Activated naive CD4-positive, alpha-beta T cell treated with anti-CD3 and anti-CD28 coated beads for 36 hours (primary cell): ENCODE data around the gene LAMTOR4. TPM values are rescaled to one million over a fixed set of nuclear protein-coding genes. Genes with fewer than 3 reads are reported as not detected.

ENCODE experiments used
- CTCF ChIA-PET: fragments of 350-600 bp; sonication (Branson Sonifier 250); formaldehyde crosslinking; loops from one replicate; lab custom pipeline; 2021; ENCODE audit warnings: antibody characterized with exemption; lab: Charles Lee
- DNase-seq: peaks from one replicate; pipeline ENCODE4 v3.0.0-alpha.2; 2020
- H3K27ac Mint-ChIP-seq: one replicate; pipeline ENCODE4 v1.8.0; 2021; ENCODE audit warnings: mild to moderate bottlenecking, mixed read lengths
- H3K27me3 Mint-ChIP-seq: one replicate; pipeline ENCODE4 v1.8.0; 2021; ENCODE audit warnings: low read depth, mixed read lengths
- H3K36me3 Mint-ChIP-seq: one replicate; pipeline ENCODE4 v1.8.0; 2021; ENCODE audit warnings: low read depth, mixed read lengths
- H3K4me1 Mint-ChIP-seq: one replicate; pipeline ENCODE4 v1.8.0; 2021; ENCODE audit warnings: low read depth, mixed read lengths
- H3K4me3 Mint-ChIP-seq: one replicate; pipeline ENCODE4 v1.8.0; 2021; ENCODE audit warnings: mild to moderate bottlenecking, moderate library complexity, mixed read lengths
- H3K9me3 Mint-ChIP-seq: one replicate; pipeline ENCODE4 v1.8.0; 2021; ENCODE audit warnings: mixed read lengths
- intact Hi-C: fragments of 100-400 bp; cut with micrococcal nuclease; formaldehyde crosslinking; loops from one replicate; pipeline ENCODE4 v1.15.1; 2023
- total RNA-seq, 2 experiments: library from RNA; stranded (reverse); gene quantifications; one replicate each; pipeline ENCODE4 v1.2.3, GENCODE V29; 2021

Gene LAMTOR4
- total RNA-seq, 2 experiments from 2014 or later: 129 to 135 TPM

DNA sequence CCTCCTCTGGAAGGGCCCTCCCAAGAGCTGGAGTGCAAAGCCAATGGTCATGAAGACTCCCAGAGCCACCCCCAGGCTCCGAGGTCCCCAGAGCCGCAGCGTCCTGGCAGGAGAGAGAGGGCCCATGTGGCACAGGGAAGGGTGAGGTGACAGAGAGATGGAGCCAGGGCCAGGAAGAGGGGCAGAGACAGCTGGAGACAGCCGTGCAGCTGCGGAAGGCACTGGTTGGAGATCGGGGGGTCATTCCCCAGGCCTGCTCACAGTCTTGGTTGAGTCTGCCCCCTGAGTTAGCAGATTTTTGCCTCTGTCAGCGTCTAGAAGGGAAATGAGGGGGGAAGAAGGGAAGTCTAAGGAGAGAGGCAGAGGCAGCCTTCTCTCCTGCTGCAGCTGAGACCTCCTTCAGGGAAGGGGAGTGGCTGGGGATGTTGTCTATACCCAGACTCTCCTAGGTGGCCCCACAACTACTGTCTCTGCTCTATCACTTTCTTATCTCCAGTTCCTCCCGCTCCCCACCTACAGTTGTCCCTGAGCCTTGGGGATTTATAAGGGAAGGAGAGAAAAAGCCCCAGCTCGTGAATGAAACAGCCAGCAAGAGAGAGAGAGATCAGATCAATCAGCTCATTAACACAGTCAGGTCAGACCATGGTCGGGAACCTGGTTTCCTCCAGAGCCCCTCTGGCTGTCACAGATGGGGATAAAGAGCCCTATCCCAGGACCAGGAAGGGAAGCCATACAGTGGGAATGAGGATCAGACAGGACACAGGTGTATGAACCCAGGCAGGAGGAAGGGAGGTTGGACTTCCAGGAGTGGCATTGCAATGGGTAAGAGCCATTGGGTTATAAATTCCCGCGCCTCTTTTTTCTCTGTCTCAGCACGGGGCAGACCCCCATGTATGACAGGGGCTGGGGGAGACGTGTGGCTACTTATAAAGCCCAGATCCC is 18.5 kb downstream of the LAMTOR4 start:
- DNase-seq: peak; percentile 29
- Mint-ChIP-seq H3K9me3 (no peaks in the 10 kb centered on the region), H3K36me3 (peaks cover 3% of the 10 kb centered on the region), H3K27me3 (no peaks in the 10 kb centered on the region), H3K4me3 (peak overlapping the region; percentile 78), H3K27ac (peak overlapping the region; percentile 74), H3K4me1 (peaks cover 77% of the 10 kb centered on the region)
- intact Hi-C loops: loop anchor here (1.0 kb wide), 1 partner anchor 9 kb away; the partner anchor contains the start of gene TRAPPC14
- CTCF ChIA-PET: interaction anchor here (0.7 to 2.6 kb wide), 10 partner anchors 7 to 240 kb away, joined by 3 to 12 read pairs (median 5); partner anchors contain the start of gene STAG3

- Mint-ChIP-seq H3K4me1 (peaks cover 72% of the 10 kb centered on the region), H3K36me3 (peaks cover 3% of the 10 kb centered on the region), H3K27me3 (no peaks in the 10 kb centered on the region), H3K9me3 (no peaks in the 10 kb centered on the region), H3K27ac (peak overlapping the region; percentile 85), H3K4me3 (peak overlapping the region; percentile 78)
- CTCF ChIA-PET: interaction anchor here (0.7 to 2.6 kb wide), 10 partner anchors 8 to 240 kb away, joined by 3 to 12 read pairs (median 4); no protein-coding TSS in a partner anchor
- intact Hi-C loops: loop anchor here (1.0 kb wide), 2 partner anchors 9 to 20 kb away; partner anchors contain the start of genes GPC2, LAMTOR4 and STAG3
- peak; percentile 35 for DNase-seq
Observed at GRCh38 chr7:100167912-100168323, 19.2 kb downstream of the LAMTOR4 start.

- H3K27me3 Mint-ChIP-seq: no peaks in the 10 kb centered on the region
- H3K27ac Mint-ChIP-seq: peak overlapping the region; percentile 85
- H3K36me3 Mint-ChIP-seq: peaks cover 3% of the 10 kb centered on the region
- CTCF ChIA-PET: interaction anchor here (1.0 to 1.5 kb wide), 2 partner anchors 24 to 41 kb away, joined by 3 read pairs; no protein-coding TSS in a partner anchor
- H3K4me3 Mint-ChIP-seq: peak overlapping the region; percentile 78
- intact Hi-C loops: no loop called here
- H3K9me3 Mint-ChIP-seq: no peaks in the 10 kb centered on the region
- DNase-seq: peak; percentile 59
- H3K4me1 Mint-ChIP-seq: peaks cover 60% of the 10 kb centered on the region
Observed at GRCh38 chr7:100169147-100169850, 20.6 kb downstream of the LAMTOR4 start.

GRCh38 chr7:100170101-100170897 is 21.6 kb downstream of the LAMTOR4 start:
- Mint-ChIP-seq H3K36me3 (peaks cover 2% of the 10 kb centered on the region), H3K9me3 (no peaks in the 10 kb centered on the region), H3K4me1 (peaks cover 60% of the 10 kb centered on the region), H3K27ac (peak overlapping the region; percentile 51), H3K4me3 (peak overlapping the region; percentile 62), H3K27me3 (no peaks in the 10 kb centered on the region)
- intact Hi-C loops: no loop called here
- CTCF ChIA-PET: interaction anchor here (1.0 kb wide), 1 partner anchor 40 kb away, joined by 3 read pairs; no protein-coding TSS in a partner anchor
- no peak for DNase-seq

- peak; percentile 45 for DNase-seq
- peak overlapping the region; percentile 62 for H3K4me3 Mint-ChIP-seq
- no peaks in the 10 kb centered on the region for H3K27me3 Mint-ChIP-seq
- peaks cover 61% of the 10 kb centered on the region for H3K4me1 Mint-ChIP-seq
- CTCF ChIA-PET: no interaction called here
- peaks cover 1% of the 10 kb centered on the region for H3K36me3 Mint-ChIP-seq
- H3K9me3 Mint-ChIP-seq: no peaks in the 10 kb centered on the region
- intact Hi-C loops: no loop called here
- H3K27ac Mint-ChIP-seq: no peak overlapping the region
Observed at GRCh38 chr7:100171087-100171681, 22.5 kb downstream of the LAMTOR4 start.

- CTCF ChIA-PET: interaction anchor here (0.6 kb wide), 2 partner anchors 24 to 720 kb away, joined by 4 to 5 read pairs; no protein-coding TSS in a partner anchor
- no peaks in the 10 kb centered on the region for H3K9me3 Mint-ChIP-seq
- peaks cover 59% of the 10 kb centered on the region for H3K4me1 Mint-ChIP-seq
- H3K27ac Mint-ChIP-seq: no peak overlapping the region
- no peaks in the 10 kb centered on the region for H3K27me3 Mint-ChIP-seq
- intact Hi-C loops: no loop called here
- peak overlapping the region; percentile 71 for H3K4me3 Mint-ChIP-seq
- DNase-seq: no peak
- peaks cover 1% of the 10 kb centered on the region for H3K36me3 Mint-ChIP-seq
Observed at GRCh38 chr7:100171840-100172239, 23.1 kb downstream of the LAMTOR4 start.

- H3K27me3 Mint-ChIP-seq: no peaks in the 10 kb centered on the region
- CTCF ChIA-PET: no interaction called here
- peaks cover 44% of the 10 kb centered on the region for H3K4me1 Mint-ChIP-seq
- no peaks in the 10 kb centered on the region for H3K9me3 Mint-ChIP-seq
- no peak overlapping the region for H3K4me3 Mint-ChIP-seq
- intact Hi-C loops: no loop called here
- DNase-seq: no peak
- H3K27ac Mint-ChIP-seq: peak overlapping the region; percentile 26
- peaks cover 1% of the 10 kb centered on the region for H3K36me3 Mint-ChIP-seq
Observed at GRCh38 chr7:100173806-100174495, 25.2 kb downstream of the LAMTOR4 start.

GRCh38 chr7:100174582-100174981 is 25.9 kb downstream of the LAMTOR4 start:
- intact Hi-C loops: no loop called here
- Mint-ChIP-seq H3K27ac (no peak overlapping the region), H3K4me1 (peaks cover 37% of the 10 kb centered on the region), H3K27me3 (no peaks in the 10 kb centered on the region), H3K4me3 (no peak overlapping the region), H3K36me3 (peaks cover 1% of the 10 kb centered on the region), H3K9me3 (no peaks in the 10 kb centered on the region)
- CTCF ChIA-PET: no interaction called here
- DNase-seq: no peak

DNA sequence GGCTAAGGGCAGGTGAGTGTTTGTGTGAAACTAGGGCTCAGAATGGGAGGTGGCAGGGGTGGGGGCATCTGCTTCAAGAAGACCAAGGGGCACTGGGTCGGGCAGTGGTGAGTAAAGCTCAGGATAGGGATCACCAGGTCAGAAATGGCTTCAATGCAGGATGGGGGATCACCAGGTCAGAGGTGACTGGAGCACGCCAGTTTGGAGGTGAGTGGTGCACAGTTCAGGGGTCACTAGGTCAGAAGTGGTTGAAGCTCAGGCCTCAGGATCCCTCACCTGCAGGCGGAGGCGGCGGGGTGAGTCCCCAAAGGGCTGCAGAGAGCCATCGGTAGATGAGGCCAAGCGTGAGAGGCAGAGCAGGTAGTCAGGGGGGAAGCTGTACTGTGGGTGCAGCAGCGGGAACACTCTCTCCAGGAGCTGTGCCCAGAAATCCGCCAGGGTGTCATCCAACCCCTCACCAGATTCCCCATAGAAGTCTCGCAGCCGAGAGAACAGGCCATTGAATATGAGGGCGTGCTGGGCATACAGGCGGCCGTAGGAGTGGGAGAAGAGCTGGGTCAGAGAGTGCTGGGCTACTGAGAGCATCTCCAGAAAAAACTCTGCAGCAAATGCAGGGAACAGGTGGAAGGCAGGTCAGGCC is 26.7 kb downstream of the LAMTOR4 start:
- peaks cover 32% of the 10 kb centered on the region for H3K4me1 Mint-ChIP-seq
- H3K27ac Mint-ChIP-seq: no peak overlapping the region
- H3K27me3 Mint-ChIP-seq: no peaks in the 10 kb centered on the region
- intact Hi-C loops: loop anchor here (5.0 kb wide), 2 partner anchors 37 to 97 kb away; no protein-coding TSS in a partner anchor
- H3K4me3 Mint-ChIP-seq: no peak overlapping the region
- no peak for DNase-seq
- CTCF ChIA-PET: interaction anchor here (0.9 to 1.0 kb wide), 2 partner anchors 10 to 15 kb away, joined by 3 read pairs; no protein-coding TSS in a partner anchor
- H3K9me3 Mint-ChIP-seq: no peaks in the 10 kb centered on the region
- H3K36me3 Mint-ChIP-seq: peaks cover 1% of the 10 kb centered on the region
